ENCODE results near the gene RTP2.

DNA sequence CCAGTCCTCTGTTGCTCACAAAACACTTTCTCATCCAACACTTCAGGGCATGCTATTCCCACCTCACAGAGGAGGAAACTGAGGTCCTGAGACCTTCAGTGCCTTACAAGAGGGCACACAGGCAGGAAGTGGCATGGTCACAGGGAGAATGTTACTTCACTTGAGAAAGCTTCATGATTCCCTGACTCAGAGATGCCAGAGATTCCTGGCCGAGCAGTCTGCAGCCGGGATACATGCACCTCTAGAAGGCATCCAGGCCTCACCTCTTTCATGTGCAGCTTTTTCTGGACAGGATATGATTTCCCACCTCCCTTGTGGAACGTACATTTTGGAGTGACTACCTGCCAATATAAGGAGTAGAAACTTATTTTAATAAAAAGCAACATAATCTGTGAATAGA, 29.3 kb downstream of the RTP2 start:
- TF ChIP-seq POLR2A (IDR thresholded peaks at IDR 0.05): no peak
- TF ChIP-seq, protein P1, sequence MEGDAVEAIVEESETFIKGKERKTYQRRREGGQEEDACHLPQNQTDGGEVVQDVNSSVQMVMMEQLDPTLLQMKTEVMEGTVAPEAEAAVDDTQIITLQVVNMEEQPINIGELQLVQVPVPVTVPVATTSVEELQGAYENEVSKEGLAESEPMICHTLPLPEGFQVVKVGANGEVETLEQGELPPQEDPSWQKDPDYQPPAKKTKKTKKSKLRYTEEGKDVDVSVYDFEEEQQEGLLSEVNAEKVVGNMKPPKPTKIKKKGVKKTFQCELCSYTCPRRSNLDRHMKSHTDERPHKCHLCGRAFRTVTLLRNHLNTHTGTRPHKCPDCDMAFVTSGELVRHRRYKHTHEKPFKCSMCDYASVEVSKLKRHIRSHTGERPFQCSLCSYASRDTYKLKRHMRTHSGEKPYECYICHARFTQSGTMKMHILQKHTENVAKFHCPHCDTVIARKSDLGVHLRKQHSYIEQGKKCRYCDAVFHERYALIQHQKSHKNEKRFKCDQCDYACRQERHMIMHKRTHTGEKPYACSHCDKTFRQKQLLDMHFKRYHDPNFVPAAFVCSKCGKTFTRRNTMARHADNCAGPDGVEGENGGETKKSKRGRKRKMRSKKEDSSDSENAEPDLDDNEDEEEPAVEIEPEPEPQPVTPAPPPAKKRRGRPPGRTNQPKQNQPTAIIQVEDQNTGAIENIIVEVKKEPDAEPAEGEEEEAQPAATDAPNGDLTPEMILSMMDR (IDR thresholded peaks at IDR 0.05): no peak
